ENCODE measurements around the gene MMD.

DNA sequence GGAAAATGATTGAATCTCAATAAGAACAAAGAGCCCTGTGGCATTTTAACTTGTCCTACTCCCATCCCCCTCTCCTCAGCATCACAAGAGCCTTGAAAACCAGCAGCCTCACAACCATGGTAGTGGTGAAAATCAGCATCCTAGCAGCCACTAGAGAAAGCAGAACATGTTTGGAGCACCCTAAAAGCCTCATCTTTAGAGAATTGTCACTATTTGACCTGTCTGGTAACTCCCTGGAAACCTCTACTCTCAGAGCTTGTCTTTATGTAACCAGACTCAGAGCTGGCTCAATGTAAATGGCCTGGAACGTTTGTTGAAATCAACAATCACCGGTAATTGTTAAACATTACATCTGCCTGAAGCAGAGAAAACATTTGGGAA is 70.8 kb downstream of the MMD start:
- TF ChIP-seq, protein P1, sequence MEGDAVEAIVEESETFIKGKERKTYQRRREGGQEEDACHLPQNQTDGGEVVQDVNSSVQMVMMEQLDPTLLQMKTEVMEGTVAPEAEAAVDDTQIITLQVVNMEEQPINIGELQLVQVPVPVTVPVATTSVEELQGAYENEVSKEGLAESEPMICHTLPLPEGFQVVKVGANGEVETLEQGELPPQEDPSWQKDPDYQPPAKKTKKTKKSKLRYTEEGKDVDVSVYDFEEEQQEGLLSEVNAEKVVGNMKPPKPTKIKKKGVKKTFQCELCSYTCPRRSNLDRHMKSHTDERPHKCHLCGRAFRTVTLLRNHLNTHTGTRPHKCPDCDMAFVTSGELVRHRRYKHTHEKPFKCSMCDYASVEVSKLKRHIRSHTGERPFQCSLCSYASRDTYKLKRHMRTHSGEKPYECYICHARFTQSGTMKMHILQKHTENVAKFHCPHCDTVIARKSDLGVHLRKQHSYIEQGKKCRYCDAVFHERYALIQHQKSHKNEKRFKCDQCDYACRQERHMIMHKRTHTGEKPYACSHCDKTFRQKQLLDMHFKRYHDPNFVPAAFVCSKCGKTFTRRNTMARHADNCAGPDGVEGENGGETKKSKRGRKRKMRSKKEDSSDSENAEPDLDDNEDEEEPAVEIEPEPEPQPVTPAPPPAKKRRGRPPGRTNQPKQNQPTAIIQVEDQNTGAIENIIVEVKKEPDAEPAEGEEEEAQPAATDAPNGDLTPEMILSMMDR (IDR thresholded peaks at IDR 0.05): no peak
- no peak for TF ChIP-seq POLR2A (IDR thresholded peaks at IDR 0.05)

Measured in heart left ventricle (tissue), 13 donors.